GM15510 (cell line): ENCODE data around the gene MBD5.
A peak's percentile ranks its signal among the peaks of the same experiment; 100 is the strongest.

ENCODE experiments used
- POLR2A ChIP-seq: IDR thresholded peaks from 3 replicates; pipeline ENCODE4 v1.6.1; 2011; ENCODE audit warnings: borderline replicate concordance; ENCODE audit not compliant: insufficient read length; ENCODE audit errors: extremely low read depth

Gene MBD5

DNA sequence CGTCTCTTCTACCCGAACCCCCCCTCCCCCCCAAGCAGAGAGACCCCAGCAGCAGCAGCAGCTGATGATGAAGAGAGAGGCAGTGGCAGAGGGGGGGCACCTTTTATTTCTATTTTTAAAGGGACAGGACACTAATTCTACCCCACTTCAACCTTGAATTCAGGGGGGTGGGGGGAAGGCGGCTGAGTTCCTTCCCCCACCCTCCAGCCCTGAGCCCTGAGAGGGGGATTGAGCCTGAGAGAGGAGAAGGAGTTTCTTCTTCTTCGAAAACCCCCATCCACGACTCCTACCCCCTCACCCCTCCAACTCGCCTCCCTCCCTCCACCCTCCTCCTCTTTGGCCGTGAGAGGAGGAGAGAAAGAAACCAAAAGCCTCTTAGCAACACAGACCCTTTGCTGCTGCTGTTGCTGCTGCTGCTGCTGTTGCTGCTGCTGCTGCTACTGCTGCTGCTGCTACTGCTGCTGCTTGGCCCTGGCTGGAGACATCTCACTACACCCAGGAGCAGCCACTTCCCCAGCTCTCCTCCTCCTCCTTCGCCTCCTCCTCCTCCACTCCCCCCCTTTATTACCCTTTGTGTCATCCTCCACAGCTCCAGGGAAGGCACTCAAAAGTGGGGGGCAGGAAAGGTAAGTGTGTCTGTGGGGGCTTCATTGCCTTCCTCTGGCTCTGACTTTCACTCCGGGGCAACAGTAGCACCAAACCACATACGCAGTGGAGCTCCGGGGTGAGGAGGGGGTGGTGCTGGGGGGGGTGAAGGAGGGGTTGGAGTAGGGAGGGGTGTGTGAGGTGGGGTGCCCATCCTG, at the start of gene MBD5:
Gene MBD5 (plus strand): TSS at position 33 of the 803 bp plus-strand sequence.
- peak; percentile 19 for TF ChIP-seq POLR2A

DNA sequence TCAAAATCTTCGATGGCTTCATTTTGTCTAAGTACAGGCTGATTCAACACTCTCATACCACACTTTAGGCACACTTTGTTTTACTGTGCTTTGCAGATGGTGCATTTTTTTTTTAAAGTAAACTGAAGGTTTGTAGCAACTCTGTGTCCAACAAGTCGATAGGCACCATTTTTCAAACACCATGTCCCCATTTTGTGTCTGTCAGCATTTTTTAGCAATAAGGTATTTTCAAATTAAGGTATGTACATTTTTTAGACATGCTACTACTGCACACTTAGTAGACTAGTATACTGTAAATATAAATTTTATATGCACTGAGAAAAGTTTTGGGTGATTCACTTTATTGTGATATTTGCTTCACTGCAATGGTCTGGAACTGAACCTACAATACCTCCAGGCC, 44.8 kb upstream of the MBD5 start:
- TF ChIP-seq POLR2A = no peak

DNA sequence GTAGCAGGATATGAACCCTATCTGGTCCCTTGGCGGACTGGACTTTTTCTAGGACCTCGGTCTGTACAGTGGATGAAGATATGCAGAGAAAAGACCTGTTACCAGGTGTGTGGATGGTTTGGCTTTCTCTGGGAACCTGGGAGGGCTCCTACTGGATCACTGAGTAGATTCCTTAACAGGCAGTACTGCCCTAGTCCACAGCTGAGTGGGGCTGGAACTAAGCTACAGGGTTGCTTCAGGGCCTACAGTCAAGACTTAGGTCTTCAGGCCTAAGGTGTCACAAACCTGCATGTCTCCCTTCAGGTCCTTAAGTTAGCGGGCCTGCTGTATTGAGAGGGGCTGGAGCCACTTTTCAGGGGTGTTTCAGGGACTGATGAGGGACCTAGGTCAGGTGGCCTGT, 43.2 kb upstream of the MBD5 start:
- TF ChIP-seq POLR2A = no peak

DNA sequence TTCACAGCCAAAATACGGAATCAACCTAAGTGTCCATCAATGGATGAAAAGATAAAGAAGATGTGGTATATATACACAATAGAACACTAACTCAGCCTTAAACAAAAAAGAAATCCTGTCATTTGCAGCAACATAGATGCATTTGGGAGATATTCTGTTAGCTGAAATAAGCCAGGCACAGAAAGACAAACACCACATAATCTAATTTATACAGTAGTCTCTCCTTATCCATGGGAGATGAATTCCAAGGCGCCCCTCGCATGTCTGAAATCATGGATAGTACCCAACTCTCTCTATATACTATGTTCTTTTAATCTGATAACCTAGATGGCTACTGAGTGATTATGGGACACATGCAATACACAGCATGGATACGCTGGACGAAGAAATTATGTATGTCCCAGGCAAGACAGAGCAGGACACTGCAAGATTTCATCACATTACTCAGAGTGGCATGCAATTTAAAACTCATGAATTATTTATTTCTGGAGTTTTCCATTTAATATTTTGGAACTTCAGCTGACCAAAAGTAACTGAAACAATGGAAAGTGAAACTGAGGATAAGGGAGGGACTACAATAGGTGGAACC, 39.9 kb upstream of the MBD5 start:
- no peak for TF ChIP-seq POLR2A

DNA sequence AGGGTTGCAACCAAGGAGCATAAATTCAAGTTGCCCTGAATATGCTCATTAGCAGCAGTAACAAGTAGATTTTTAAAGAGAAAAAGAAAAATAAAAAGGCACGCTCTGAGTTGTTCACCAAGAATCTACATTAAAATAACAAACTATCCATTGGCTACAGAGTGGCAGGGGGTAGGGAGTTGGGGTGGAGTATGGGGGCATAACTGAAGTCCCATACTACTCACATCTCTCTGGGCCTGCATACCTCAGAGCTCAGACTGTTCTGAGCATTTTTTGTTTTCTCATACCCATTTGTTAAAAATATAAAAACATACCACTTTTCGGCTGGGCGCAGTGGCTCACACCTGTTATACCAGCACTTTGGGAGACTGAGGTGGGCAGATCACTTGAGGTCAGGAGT, 31.8 kb upstream of the MBD5 start:
- no peak for TF ChIP-seq POLR2A

DNA sequence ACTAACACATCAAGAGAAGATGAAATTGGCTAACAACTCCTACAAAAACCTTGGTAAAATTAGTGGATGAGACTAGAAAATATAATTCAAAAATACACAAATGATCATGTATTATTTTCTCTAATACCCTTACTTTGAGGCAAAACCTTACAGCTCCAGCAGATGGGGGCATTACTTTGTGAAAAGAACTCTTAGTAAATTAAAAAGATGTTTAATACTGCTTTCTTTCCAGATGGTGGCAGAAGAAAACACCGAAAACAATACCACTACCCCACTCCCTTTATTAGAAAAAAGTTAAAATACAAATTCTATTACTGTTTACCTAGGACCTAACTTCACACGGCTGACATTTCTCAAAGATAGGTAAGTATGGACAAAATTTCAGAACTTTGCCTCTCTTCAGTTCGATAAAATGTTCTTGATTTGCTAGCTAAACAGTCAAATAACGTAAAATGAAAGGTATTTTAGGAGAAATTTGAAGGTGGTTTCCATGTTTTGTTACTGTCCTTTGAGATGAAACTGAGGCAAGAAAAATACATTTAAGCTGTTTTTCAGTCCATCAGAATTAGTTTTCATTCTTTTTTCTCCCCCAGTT, 31.0 kb upstream of the MBD5 start:
- no peak for TF ChIP-seq POLR2A

DNA sequence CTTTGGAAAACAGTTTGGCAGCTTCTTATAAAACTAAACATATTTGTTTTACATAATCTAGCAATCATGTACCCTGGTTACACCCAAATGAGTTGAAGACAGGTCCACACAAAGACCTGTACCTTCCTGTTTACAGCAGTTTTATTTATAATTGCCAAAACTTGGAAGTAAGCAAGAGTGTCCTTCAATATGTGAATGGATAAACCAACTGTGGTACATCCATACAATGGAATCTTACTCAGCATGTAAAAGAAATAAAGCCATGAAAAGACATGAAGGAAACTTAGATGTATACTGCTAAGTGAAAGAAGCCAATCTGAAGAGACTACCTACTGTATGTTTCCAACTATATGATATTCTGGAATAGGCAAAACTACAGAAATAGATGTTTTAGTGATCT, 24.1 kb upstream of the MBD5 start:
- no peak for TF ChIP-seq POLR2A

DNA sequence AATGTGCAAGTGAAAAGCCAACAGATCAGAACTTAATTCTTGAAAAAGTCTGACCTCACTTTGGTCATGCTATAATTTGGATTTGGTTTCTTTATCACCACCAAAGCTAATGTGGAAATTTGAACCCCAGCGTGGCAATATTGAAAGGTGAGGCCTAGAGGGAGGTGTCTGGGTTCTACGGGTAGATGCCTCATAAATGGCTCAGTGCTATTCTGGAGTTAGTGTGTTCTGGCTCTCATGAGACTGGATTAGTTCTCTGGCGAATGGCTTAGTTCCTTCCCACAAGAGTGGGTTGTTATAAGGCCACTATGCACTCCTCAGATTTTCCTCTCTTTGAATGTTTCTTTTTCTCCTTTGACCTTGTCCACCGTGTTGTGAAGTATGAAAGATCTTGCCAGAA, 22.7 kb upstream of the MBD5 start:
- TF ChIP-seq POLR2A = no peak

DNA sequence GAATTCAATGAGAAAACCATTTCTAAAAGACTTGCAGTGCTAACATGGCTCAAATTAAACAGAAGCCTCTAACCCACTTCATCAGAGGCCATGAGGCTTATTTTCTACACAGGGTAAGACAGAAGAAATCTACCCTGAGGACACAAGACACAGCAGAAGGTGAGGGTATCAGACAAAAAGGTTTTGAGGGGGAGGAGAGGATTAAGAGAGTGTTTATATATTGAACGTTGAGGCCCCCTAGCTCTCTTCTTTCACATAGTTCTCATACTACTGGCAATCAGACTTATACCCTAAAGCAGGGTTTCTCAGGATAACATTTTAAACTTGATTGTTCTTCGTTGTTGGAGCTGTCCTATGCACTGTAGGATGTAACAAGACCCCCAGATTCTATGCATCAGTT, 21.8 kb upstream of the MBD5 start:
- TF ChIP-seq POLR2A = no peak

DNA sequence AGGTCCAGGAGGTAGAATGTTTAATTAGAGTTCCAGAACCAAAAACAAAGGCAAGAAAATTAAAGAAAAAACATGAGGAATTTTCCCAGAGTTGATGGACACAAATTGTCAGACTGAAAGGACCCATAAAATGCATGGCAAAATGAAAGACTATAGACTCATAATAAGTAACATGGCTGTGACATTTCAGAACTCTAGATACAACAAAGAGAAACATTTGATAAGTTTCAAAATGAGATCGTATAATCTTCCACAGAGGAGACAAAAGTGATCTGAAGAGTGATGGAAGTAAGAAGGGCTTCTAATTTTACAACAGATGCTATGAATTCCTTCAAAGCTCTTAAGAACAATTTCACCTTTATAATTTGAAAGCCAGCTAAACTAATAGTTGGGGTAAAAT, 20.8 kb upstream of the MBD5 start:
- TF ChIP-seq POLR2A = no peak

DNA sequence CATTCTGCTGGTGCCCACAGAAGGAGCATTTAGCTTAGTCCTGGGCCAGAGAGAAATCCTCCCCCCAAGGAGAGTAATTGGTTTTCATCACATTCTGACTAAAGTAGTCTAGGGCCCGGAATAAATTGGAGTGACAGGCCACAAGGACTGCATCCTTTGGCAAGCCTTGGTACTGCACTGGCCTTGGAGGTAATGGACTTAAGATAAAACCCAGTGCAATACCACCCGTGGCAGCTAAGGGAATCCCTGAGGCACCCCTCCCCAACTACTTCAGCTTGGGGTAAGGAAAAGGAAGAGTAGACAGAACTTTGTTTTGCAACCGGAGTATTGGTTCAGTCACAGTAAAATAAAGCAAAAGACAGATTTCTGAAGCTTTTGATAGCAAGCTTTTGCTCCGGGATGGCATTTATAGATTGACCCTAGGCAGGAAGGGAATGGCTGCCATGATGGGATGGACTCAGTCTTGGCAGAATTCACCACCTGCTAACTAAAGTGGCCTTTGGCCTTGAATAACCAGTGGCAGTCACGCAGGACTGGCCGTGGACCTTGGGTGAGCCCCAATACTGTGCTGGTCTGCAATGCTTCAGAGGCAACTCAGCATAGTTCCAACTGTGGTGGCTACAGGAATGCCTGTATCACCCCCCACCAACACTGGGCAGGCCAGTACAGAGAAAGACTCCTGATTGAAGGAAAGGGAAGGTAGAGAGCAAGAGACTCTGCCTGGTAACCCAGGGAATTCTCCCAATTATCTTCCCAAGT, 14.5 kb upstream of the MBD5 start:
- no peak for TF ChIP-seq POLR2A

DNA sequence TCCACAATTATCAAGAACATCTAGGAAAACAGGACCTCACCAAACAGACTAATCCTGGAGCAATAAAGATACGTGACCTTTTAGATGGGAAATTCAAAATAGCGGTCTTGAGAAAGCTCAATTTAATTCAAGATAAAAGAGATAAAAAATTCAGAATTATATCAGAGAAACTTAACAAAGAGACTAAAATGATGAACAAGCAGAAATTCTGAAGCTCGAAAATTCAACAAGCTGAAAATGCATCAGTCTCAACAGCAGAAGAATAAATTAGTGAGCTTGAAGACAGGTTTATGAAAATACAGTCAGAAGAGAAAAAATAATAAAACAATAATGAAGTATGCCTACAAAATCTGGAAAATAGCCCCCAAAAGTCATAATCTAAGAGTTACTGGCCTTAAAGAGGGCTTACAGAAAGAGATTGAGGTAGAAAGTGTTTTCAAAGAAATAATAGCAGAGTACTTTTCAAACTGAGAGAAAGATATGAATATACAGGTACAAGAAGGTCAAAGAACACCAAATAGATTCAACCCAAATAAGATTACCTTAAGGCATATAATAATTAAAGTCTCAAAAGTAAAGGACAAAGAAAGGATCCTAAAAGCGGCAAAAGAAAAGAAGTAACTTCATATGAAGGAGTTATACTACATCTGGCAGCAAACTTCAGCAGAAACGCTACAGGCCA, 13.5 kb upstream of the MBD5 start:
- TF ChIP-seq POLR2A = no peak

DNA sequence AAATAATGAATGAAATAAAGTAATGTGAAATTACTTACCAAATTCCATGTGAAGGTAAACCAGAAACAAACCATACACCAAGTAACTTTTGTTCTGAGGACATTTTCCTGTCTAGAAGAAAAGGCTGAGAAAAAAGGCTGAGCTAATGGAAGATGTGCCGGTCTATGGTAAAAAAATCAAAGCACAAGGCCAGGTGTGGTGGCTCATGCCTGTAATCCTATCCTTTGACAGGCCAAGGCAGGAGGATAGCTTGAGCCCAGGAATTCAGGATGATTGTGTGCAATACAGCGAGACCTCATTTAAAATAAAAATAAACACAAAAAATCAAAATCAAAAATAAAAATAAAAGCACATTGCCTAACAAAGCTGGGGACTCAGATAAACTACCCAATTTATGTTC, 7.0 kb upstream of the MBD5 start:
- TF ChIP-seq POLR2A = no peak

DNA sequence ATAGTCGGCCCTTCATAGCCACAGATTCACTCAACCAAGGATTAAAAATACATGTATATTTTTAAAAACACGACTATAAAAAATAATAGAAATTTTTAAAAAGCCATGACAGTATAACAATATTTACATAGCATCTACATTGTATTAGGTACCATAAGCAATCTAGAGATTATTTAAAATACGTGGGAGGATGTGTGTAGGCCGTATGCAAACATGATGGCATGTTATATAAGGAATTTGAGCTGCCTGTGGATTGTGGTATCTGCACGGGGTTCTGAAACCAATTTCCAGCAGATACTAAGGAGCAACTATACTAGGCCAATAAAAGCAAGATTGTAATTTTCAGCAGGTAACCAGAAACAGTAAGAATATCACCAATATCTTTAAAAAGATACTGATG, 6.3 kb upstream of the MBD5 start:
- TF ChIP-seq POLR2A = no peak
